Lower leg skin (tissue), 4 donors: ENCODE measurements around the gene ABHD2. TPM values are rescaled to one million over a fixed set of nuclear protein-coding genes. Genes with fewer than 3 reads are reported as not detected.

ENCODE experiments used
- DNase-seq, 2 donors: peaks; one replicate each; pipeline ENCODE4 v3.0.0-alpha.2; 2019; ENCODE audit warnings: low spot score in 2 of 2
- H3K4me3 ChIP-seq: fragments of 200-600 bp; sonication (generic); 2 replicates; pipeline ENCODE4 v1.5.1; 2017; ENCODE audit warnings: mild to moderate bottlenecking, low read depth; ENCODE audit not compliant: poor library complexity, severe bottlenecking
- CTCF ChIP-seq, 3 donors: fragments of 450-650 bp; IDR thresholded peaks; one replicate each; pipeline ENCODE4 v1.5.1; 2016; ENCODE audit warnings: antibody characterized with exemption in 3 of 3, mild to moderate bottlenecking in 3 of 3, moderate library complexity in 2 of 3
- POLR2A ChIP-seq, 2 donors: fragments of 450-650 bp; IDR thresholded peaks; one replicate each; pipeline ENCODE4 v1.6.1; 2016 to 2017; ENCODE audit warnings: antibody characterized with exemption in 2 of 2, mild to moderate bottlenecking in 1 of 2, moderate library complexity in 1 of 2
- WGBS, 2 donors: methylation state at CpG; one replicate each; pipeline ENCODE4 v1.1.5; 2018; 5-methylcytosine and 5-hydroxymethylcytosine counted together
- intact Hi-C: fragments of 100-400 bp; cut with DNase I; formaldehyde crosslinking; loops from one replicate; pipeline ENCODE4 v1.15.0; 2023; ENCODE audit warnings: low total_unique reads
- total RNA-seq, 4 donors: library from RNA; depleted of rRNA; stranded (reverse); fragments of >200 nt; gene quantifications; one replicate each; pipeline ENCODE4 v1.1.0, GENCODE V29; 2016

ABHD2 gene
- total RNA-seq, 4 donors from 2014 or later: 21.5 to 57.3 (median 38.5) TPM

- intact Hi-C loops: no loop called here
- TF ChIP-seq POLR2A (IDR thresholded peaks at IDR 0.05) (no peak), CTCF (IDR thresholded peaks at IDR 0.05) (no peak)
- no peak for DNase-seq
- H3K4me3 ChIP-seq: no peak overlapping the region
Measured at GRCh38 chr15:89111352-89111751, 23.1 kb downstream of the ABHD2 start.

- no peak for TF ChIP-seq POLR2A (IDR thresholded peaks at IDR 0.05)
- TF ChIP-seq CTCF (IDR thresholded peaks at IDR 0.05): no peak
- no peak overlapping the region for H3K4me3 ChIP-seq
- intact Hi-C loops: no loop called here
- WGBS, 2 donors: 74% methylated on average over 4 of the region's 4 CpGs
- DNase-seq: no peak
Measured at GRCh38 chr15:89111961-89112340, 23.7 kb downstream of the ABHD2 start.

GRCh38 chr15:89112341-89112971, 24.2 kb downstream of the ABHD2 start:
- intact Hi-C loops: no loop called here
- TF ChIP-seq POLR2A (IDR thresholded peaks at IDR 0.05): no peak
- TF ChIP-seq CTCF (IDR thresholded peaks at IDR 0.05): no peak
- 30 to 42% methylated on average over 1 of the region's 1 CpG for WGBS, 2 donors
- H3K4me3 ChIP-seq: no peak overlapping the region
- DNase-seq: no peak

DNA sequence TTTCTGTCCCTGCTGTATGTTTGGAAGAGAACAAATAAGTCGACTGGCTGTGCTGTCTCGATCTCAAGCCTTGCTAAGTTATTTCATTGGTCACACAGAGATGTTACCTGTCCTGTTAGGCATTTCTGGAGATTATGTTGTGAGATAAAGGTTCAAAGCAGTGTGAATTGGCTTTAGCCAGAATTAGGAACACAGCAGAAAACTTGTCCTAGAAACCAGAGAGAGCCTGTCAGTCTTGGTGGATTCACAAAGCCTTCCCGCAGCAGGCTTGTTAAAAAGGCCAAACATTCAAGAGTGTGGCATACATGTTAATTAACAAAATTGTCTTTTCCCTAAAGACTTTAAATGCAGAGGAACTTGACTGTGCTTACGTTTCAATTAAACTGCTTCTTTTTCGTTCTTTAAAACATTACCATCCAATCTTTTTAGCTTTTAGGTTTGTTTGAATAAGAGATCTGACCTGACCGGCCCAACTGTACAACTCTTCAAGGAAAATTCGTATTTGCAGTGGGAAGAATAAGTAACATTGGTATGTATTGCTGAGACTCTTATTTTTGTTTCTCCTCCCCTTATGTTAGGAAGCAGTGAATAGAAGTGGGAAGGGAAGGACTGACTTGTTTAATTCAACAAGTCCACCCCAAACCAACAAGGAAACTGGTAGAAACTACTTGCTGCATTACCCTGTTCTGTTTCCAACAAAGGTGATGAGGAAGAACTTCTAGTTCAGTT, 25.2 kb downstream of the ABHD2 start:
- intact Hi-C loops: no loop called here
- TF ChIP-seq CTCF (IDR thresholded peaks at IDR 0.05) (no peak), POLR2A (IDR thresholded peaks at IDR 0.05) (no peak)
- no peak for DNase-seq
- H3K4me3 ChIP-seq: no peak overlapping the region
- WGBS, 2 donors: 85 to 87% methylated on average over 7 of the region's 7 CpGs

- intact Hi-C loops: no loop called here
- DNase-seq: no peak
- TF ChIP-seq POLR2A (IDR thresholded peaks at IDR 0.05) (no peak), CTCF (IDR thresholded peaks at IDR 0.05) (no peak)
- WGBS, 2 donors: 59 to 68% methylated on average over 3 of the region's 3 CpGs
- no peak overlapping the region for H3K4me3 ChIP-seq
Measured at GRCh38 chr15:89114990-89115389, 26.7 kb downstream of the ABHD2 start.
